BJ (cell line): ENCODE measurements around the gene DNAJB2. TPM values are rescaled to one million over a fixed set of nuclear protein-coding genes. Genes with fewer than 3 reads are reported as not detected.

Experiments used
- CTCF ChIA-PET: fragments of 350-600 bp; formaldehyde crosslinking; extraction: SDS; loops from one replicate; lab custom pipeline; 2021; ENCODE audit warnings: antibody characterized with exemption, inconsistent platforms; lab: Yijun Ruan, JAX
- POLR2A ChIA-PET: fragments of 300-600 bp; sonication (Branson Sonifier 250); formaldehyde crosslinking; extraction: SDS; loops from one replicate; lab custom pipeline; 2021; ENCODE audit warnings: antibody characterized with exemption; lab: Charles Lee
- DNase-seq: peaks from one replicate; pipeline ENCODE4 v3.0.0-alpha.2; 2011; ENCODE audit warnings: low read depth
- H3K27me3 ChIP-seq: 2 replicates; pipeline ENCODE4 v1.6.0; 2011; ENCODE audit warnings: low read length; ENCODE audit not compliant: control insufficient read depth, insufficient read depth
- H3K36me3 ChIP-seq: 2 replicates; pipeline ENCODE4 v1.5.1; 2011; ENCODE audit warnings: low read length; ENCODE audit not compliant: control insufficient read depth, insufficient read depth
- H3K4me3 ChIP-seq: 2 replicates; pipeline ENCODE4 v1.5.1; 2011; ENCODE audit warnings: low read depth, mild to moderate bottlenecking, control low read depth, low read length
- CTCF ChIP-seq: IDR thresholded peaks from 2 replicates; pipeline ENCODE4 v1.5.1; 2011; ENCODE audit warnings: low read depth, mild to moderate bottlenecking, control low read depth, inconsistent platforms, low read length, moderate library complexity; ENCODE audit not compliant: insufficient read depth
- polyA minus RNA-seq: library from RNA; depleted of rRNA, polyadenylated mRNA; stranded (reverse); fragments of >200 nt; gene quantifications from 2 replicates; pipeline ENCODE4 v1.2.3, GENCODE V29; 2011; rRNA and poly(A)+ RNA removed
- polyA plus RNA-seq: library from polyadenylated mRNA; depleted of rRNA; stranded (reverse); fragments of >200 nt; gene quantifications from 2 replicates; pipeline ENCODE4 v1.2.3, GENCODE V29; 2011; rRNA removed

Gene DNAJB2
- polyA plus RNA-seq: 45.0 and 57.3 TPM in 2 replicates
- polyA minus RNA-seq: 35.2 and 54.1 TPM in 2 replicates

- Histone ChIP-seq H3K36me3 (peaks cover 20% of the 10 kb centered on the region), H3K4me3 (peak within 1 kb of the TSS; percentile 56), H3K27me3 (no peaks in the 10 kb centered on the region)
- DNase-seq: peak; percentile 95
- POLR2A ChIA-PET: interaction anchor here (0.5 to 0.8 kb wide), 2 partner anchors 30 to 109 kb away, joined by 5 to 6 read pairs; partner anchors contain the start of gene DNPEP
- CTCF ChIA-PET: interaction anchor here (0.6 to 20.1 kb wide), 14 partner anchors 10 to 250 kb away, joined by 3 to 403 read pairs (median 4); partner anchors contain the start of genes ABCB6, GLB1L, STK16 and TUBA4A
- TF ChIP-seq CTCF: peak; percentile 20; the same call in 1 of the 2 replicates
Observed at GRCh38 chr2:219279151-219279915, at the start of gene DNAJB2. Gene DNAJB2 (plus strand): TSS chr2:219279366. CDS start chr2:219279834, 468 bp downstream.

GRCh38 chr2:219230059-219230540 lies 49.1 kb upstream of the DNAJB2 start:
- no peak for DNase-seq
- Histone ChIP-seq H3K36me3 (peaks cover 36% of the 10 kb centered on the region), H3K27me3 (no peaks in the 10 kb centered on the region), H3K4me3 (peak overlapping the region; percentile 64)
- ChIA-PET CTCF (interaction anchor here (0.7 to 4.9 kb wide), 11 partner anchors 9 to 70 kb away, joined by 3 to 29 read pairs (median 5); partner anchors contain the start of genes GLB1L, STK16 and TUBA4B), POLR2A (interaction anchor here (0.6 to 1.2 kb wide), 5 partner anchors 12 to 725 kb away, joined by 3 to 5 read pairs (median 3); partner anchors contain the start of genes GLB1L and STK16)
- no peak for TF ChIP-seq CTCF

GRCh38 chr2:219234331-219234730 lies 44.8 kb upstream of the DNAJB2 start:
- Histone ChIP-seq H3K27me3 (no peaks in the 10 kb centered on the region), H3K36me3 (peaks cover 46% of the 10 kb centered on the region), H3K4me3 (no peak overlapping the region)
- no peak for DNase-seq
- TF ChIP-seq CTCF: no peak
- POLR2A ChIA-PET: no interaction called here
- CTCF ChIA-PET: interaction anchor here (1.0 to 1.2 kb wide), 2 partner anchors 61 to 64 kb away, joined by 4 read pairs; no protein-coding TSS in a partner anchor

GRCh38 chr2:219243291-219243761 lies 35.8 kb upstream of the DNAJB2 start:
- CTCF ChIA-PET: interaction anchor here (3.7 kb wide), 1 partner anchor 51 kb away, joined by 22 read pairs; no protein-coding TSS in a partner anchor
- POLR2A ChIA-PET: no interaction called here
- no peak for TF ChIP-seq CTCF
- DNase-seq: no peak
- H3K4me3 ChIP-seq: peak overlapping the region; percentile 23; the same call in 1 of the 2 replicates
- H3K27me3 ChIP-seq: no peaks in the 10 kb centered on the region
- peaks cover 9% of the 10 kb centered on the region for H3K36me3 ChIP-seq
